Choroid plexus epithelial cell (primary cell): Measurements from ENCODE around the gene ABCA13.
A peak's percentile ranks its signal among the peaks of the same experiment; 100 is the strongest.
"Not testable (repeated sequence)": the region's sequence is repeated elsewhere in the genome, so short reads cannot be mapped to it uniquely, and the experiment has no call there.

Experiments
- DNase-seq: peaks from one replicate; pipeline ENCODE4 v3.0.0-alpha.2; 2010; ENCODE audit warnings: low read depth
- H3K4me3 ChIP-seq: 2 replicates; pipeline ENCODE4 v1.5.1; 2011; ENCODE audit warnings: low read depth, mild to moderate bottlenecking, control low read depth, low read length, moderate library complexity
- CTCF ChIP-seq: conservative IDR thresholded peaks from 2 replicates; pipeline ENCODE4 v1.5.1; 2011; ENCODE audit warnings: low read depth, mild to moderate bottlenecking, control low read depth, inconsistent platforms, low read length, moderate library complexity

The ABCA13 gene

GRCh38 chr7:48144291-48144768 lies 26.9 kb upstream of the ABCA13 start:
- no peak for TF ChIP-seq CTCF
- DNase-seq, result peak; percentile 32
- no peak overlapping the region for H3K4me3 ChIP-seq

- no peak overlapping the region for H3K4me3 ChIP-seq
- TF ChIP-seq CTCF, result no peak
- no peak for DNase-seq
Observed at GRCh38 chr7:48147078-48147591, 24.1 kb upstream of the ABCA13 start.

- H3K4me3 ChIP-seq, DNase-seq: not testable (repeated sequence)
Observed at GRCh38 chr7:48147690-48148089, 23.6 kb upstream of the ABCA13 start.

- TF ChIP-seq CTCF, result no peak
- no peak overlapping the region for H3K4me3 ChIP-seq
- no peak for DNase-seq
Observed at GRCh38 chr7:48148311-48148710, 22.9 kb upstream of the ABCA13 start.

GRCh38 chr7:48149058-48149457 lies 22.2 kb upstream of the ABCA13 start:
- no peak overlapping the region for H3K4me3 ChIP-seq
- TF ChIP-seq CTCF, result no peak
- no peak for DNase-seq

- no peak for DNase-seq
- H3K4me3 ChIP-seq, result no peak overlapping the region
- no peak for TF ChIP-seq CTCF
Observed at GRCh38 chr7:48150086-48150485, 21.2 kb upstream of the ABCA13 start.

- H3K4me3 ChIP-seq, result no peak overlapping the region
- peak; percentile 80 for DNase-seq
- peak; percentile 88 for TF ChIP-seq CTCF
Observed at GRCh38 chr7:48154792-48155413, 16.4 kb upstream of the ABCA13 start.
